ENCODE results near the gene GGACT. TPM values are rescaled to one million over a fixed set of nuclear protein-coding genes. Genes with fewer than 3 reads are reported as not detected.
"Not testable (repeated sequence)": the region's sequence is repeated elsewhere in the genome, so short reads cannot be mapped to it uniquely, and the experiment has no call there.

GGACT gene
- total RNA-seq (2014; rRNA removed; shearing (Covaris generic)), result 1.6 TPM in 1 of 2 replicates, not detected in the other

- DNase-seq (ENCODE audit: low read depth), result peak; percentile 34
Observed at GRCh38 chr13:100588331-100589177, at the start of gene GGACT. Gene GGACT, minus strand, starts transcription at chr13:100588789. Its CDS starts 56,198 bp downstream, at chr13:100532591.

GRCh38 chr13:100637796-100638195, 49.2 kb upstream of the GGACT start:
- no peak for DNase-seq (ENCODE audit: low read depth)

DNA sequence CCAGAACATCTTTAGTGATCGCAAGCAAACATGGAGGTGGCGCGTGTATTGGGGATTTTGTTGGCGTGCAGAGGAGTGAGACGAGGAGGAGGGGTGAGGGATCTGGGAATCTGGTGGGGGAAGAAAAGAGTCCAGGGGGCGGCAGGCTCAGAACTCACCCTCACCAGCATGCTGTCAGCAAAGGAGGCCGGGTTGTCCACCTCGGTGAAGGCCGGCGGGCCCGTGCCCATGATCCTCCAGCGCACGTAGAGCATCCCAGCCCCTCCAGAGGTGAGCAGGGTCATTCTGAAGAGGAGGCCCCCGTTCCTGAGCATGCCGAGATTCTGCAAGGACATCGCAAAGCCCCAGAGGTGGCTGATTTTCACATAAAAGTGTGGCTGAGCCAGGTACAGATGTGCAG, 48.8 kb upstream of the GGACT start:
- DNase-seq (ENCODE audit: low read depth), result no peak

- DNase-seq (ENCODE audit: low read depth), result no peak
Observed at GRCh38 chr13:100636441-100636840, 47.9 kb upstream of the GGACT start.

DNA sequence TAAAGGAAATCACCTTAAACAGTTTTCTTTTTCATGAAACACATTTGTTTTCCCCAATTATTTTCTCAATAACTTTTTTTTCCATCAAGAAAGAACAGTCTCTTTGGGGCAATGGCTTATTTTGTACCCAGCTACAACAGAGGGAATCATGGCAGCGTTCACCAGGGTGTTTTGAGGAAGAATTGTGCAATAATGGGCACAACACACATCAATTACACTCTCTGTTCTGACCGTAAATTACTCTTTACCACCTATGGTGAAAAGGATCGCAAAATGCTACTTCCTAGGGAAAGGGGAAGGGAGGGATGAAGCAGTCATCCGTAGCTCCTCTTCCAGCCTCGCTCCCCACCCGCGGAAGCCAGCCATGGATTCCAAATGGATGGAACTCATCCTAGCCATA, 47.4 kb upstream of the GGACT start:
- no peak for DNase-seq (ENCODE audit: low read depth)

- no peak for DNase-seq (ENCODE audit: low read depth)
Observed at GRCh38 chr13:100634696-100635095, 46.1 kb upstream of the GGACT start.

DNA sequence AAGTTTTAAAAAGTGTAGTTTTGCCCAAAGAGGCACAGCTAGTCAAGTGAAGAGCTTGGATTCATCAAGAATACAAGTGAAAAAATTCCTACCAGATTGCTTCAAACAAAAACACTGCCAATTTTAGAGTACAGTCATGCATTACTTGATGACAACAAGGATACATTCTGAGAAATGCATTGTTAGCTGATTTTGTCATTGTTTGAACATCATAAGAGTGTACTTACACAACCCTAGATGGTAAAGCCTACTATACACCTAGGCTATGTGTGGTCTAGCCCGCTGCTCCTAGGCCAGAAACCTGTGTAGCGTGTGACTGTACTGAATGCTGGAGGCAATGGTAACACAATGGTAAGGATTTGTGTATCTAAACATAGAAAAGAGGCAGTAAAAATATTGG, 44.9 kb upstream of the GGACT start:
- peak; percentile 69 for DNase-seq (ENCODE audit: low read depth)

DNA sequence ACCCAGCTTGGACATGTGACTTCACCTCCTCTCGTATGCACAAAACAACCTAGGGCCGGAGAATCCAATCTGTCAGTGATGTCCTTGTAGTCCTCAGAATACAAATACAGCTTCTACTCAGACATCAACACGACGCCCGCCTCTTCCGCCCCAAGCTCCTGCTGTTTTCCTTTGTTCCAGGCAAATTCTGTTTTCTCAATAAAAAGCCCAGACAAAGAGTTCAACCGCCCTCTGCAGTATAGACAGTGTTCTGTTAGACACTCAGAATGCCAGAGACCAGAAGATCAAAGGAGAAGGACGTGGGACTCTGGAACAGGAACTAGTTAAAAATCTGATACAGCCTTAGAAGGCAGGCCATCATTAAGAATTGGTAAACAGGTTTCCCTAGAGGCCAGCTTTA, 42.0 kb upstream of the GGACT start:
- DNase-seq (ENCODE audit: low read depth), result no peak

DNA sequence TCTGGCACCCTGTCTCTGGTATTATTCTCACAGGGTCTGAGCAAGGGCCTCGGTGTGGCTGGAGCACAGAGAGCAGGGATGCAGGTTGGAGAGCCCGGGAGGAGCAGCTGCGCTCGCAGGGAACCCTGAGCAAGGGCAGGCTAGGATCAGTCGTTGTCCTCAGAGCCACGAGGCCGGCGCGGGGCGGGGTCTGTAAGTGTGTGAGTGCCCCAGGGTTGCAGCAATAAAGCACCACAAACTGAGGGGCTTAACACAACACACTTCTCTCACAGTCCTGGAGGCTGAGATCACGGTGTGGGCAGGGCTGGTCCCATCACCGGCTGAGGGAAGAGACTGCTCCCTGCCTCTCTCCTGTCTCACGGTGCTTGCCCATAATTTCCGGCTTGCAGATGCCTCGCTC, 38.5 kb upstream of the GGACT start:
- no peak for DNase-seq (ENCODE audit: low read depth)

DNA sequence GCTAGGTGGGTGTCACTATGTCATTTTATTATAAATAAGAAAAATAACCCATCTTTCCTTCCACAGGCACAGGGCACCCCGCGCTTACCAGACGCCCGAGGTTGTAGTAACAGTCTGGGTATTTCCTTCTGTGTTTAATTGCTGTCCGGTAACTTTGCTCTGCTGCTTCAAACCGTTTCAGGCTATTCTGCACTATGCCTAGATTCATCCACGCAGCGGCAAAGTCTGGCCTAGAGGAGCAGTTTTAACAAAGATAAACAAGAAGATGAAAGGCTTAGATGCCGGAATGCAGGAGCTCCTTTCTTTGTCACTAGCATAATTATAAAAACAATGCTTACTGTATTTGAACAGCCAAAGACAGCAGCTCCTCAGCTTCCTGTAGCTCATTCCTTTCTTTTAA, 36.9 kb upstream of the GGACT start:
- DNase-seq (ENCODE audit: low read depth), result no peak

DNA sequence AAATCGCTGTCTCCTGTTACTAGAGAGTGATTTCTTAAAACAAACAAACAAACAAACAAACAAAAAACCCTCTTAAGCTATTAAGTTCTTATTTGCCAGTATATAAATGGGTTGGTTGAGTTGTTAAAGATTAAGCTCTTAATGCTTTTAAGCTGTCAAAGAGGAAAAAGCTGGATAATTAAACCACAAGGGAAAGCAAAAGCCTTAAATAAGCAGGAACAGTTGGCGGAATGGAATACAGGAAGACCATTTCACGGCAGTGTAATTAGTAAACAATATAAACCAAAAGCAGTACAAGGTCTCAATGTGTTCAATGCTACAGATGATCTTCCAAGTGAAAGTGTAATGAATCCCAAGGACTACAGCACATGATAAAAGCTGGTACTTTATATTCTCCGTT, 32.2 kb upstream of the GGACT start:
- DNase-seq (ENCODE audit: low read depth), result no peak

GRCh38 chr13:100619940-100620339, 31.4 kb upstream of the GGACT start:
- no peak for DNase-seq (ENCODE audit: low read depth)

DNA sequence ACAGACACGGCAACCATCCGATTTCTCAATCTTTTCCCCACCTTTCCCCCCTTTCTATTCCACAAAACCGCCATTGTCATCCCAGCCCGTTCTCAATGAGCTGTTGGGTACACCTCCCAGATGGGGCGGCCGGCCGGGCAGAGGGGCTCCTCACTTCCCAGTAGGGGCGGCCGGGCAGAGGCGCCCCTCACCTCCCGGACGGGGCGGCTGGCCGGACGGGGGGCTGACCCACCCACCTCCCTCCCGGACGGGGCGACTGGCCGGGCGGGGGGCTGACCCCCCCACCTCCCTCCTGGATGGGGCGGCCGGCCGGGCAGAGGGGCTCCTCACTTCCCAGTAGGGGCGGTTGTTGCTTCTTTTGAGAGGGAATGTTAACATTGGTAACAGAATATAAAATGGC, 30.3 kb upstream of the GGACT start:
- DNase-seq (ENCODE audit: low read depth), result not testable (repeated sequence)

DNA sequence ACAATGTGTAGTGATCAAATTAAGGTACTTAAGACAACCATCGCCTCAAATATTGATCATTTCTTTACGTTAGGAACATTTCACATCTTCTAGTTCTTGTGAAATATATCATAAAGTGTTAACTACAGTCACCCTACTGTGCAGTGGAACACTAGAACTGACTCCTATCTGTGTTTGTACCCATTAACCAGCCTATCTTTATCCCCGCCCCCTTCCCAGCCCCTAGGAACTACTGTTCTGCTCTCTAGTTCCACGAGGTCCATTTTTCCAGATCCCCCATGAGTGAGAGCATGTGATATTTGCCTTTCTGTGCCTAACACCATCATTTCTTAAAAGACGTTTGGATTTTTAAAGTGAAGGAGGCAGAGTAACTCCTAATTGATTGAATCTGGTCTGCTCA, 24.4 kb upstream of the GGACT start:
- DNase-seq (ENCODE audit: low read depth), result no peak

DNA sequence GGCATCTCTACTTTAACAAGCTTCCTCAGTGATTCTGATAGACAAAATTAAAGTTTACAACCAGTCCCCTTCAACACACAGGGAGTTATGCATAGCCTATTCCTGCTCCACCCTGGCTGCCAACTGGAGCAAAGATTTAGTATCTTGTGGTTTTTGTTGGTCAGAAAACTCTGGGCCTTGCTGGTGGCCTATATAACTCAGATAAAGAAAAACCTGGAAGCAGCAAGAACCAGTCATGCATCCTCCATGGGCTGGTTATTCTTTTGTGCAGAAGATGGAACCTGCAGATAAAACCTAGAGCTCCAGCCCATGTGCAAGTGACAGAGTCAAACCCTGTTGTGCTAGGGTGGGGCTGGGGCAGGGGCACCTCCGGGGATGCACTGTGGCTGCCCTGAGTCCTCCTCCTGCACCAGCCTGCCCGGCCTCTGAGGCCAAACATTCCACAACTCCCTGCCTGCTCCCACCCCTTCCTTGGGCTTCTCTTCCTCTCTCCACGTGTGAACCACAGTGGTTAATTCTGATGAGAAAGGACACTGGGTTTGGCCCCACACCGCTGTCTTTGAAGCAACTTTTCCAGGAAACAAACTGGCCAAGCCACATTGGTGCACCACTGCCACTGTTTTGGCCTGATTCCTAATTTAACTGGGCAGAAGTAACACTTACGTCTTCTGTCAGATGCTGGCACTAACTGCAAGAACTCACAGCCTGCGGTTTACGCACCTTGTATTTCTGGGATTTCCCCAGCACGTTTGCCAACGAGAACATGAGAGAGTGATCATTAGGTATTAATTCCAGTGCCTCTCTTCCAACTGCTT, 23.3 kb upstream of the GGACT start:
- peak; percentile 25 for DNase-seq (ENCODE audit: low read depth)

DNA sequence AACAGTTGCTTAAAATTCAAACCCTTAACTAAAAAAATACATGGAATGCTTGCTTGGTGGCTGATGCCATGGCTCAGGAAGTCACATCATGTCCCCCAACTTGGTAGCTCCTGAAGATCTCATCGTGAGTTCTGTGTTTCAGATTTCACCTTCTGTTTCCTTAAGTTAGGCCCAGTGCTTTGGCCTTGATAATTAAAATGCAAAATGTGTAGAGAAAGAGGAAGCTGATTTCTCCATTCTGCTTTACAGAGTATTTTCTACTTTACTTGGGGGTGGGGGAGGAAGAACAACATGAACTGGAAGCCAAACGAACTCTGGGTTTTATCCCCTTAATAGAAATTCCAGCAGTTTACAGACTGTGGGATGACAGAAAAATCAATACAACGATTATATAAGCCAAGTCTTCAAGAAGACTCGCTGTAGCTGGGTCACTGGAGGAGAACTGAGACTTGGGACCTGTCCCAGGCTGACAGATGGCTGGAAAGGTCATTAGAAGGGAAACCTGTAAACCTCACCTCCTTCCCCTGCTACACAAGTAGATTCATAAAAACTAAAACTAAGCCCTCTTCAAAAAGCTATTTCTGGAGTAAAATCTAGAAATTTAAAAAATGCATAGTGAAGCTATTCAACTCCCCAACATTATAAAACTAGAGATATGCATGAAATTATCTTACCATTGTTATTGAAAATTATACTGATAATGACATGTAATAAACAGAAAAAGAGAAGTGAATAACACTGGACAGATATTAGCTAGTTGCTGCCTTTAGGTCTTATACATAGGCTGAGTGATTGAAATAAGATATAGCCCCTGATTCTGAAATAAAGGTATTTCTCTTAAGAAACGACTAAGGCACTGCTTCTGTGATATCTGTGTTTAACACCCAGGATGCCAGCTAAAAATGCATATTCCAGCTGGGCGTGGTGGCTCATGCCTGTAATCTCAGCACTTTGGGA, 22.1 kb upstream of the GGACT start:
- no peak for DNase-seq (ENCODE audit: low read depth)

DNA sequence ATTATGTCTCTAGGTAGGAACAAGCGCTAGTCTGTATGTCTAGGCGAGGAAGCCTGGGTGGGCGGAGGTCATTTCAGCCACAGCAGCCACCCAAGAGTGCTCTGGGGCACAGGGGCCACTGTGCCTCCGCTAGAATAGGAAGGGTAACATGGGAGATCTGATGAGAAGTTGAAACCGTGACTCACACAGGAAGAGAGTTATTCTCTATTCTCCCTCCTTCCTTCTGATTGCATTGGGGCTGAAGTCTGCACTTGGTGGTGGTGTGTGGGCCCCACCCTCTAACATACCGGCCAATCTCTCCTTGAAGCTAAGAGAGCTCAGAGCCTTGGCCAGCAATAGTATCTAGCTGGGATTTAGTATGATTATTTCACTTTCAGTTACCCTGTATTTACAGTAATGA, 20.3 kb upstream of the GGACT start:
- no peak for DNase-seq (ENCODE audit: low read depth)

- DNase-seq (ENCODE audit: low read depth), result no peak
Observed at GRCh38 chr13:100608489-100608888, 19.9 kb upstream of the GGACT start.

DNA sequence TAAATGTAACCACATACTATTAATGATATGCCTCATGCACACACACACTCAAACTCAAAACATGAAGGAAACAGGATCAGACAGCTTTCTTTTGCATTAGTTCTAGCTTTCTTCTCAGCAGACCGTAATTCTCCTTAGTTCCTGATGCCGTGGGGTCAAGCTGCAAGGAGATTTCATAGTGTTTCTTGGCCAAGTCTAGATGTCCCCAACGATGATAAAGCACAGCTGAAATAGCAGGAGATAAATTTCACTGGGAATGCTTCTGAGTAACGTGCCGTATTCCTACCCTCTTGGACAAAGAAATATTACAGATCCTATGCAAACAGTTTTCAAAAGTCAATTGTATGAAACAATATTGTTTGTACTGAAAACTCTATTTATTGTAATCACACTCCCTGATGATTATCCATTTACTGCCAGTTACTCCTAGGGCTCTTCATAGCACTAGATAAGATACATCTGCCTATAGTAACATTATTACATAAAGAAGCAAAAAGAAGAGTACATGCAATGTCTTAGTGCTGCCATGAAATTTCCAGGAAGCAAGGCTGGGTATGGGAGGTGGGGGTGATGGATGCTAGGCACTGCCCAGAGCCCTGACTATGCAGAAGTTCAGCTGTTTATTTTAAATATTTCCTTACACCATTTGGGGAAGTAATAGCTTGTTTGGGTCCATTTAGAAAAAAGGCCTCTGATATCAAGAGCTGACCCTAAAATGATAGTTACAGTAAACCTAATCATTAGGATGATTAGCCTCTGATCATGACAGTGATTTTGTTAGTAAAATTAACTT, 16.5 kb upstream of the GGACT start:
- DNase-seq (ENCODE audit: low read depth), result no peak

DNA sequence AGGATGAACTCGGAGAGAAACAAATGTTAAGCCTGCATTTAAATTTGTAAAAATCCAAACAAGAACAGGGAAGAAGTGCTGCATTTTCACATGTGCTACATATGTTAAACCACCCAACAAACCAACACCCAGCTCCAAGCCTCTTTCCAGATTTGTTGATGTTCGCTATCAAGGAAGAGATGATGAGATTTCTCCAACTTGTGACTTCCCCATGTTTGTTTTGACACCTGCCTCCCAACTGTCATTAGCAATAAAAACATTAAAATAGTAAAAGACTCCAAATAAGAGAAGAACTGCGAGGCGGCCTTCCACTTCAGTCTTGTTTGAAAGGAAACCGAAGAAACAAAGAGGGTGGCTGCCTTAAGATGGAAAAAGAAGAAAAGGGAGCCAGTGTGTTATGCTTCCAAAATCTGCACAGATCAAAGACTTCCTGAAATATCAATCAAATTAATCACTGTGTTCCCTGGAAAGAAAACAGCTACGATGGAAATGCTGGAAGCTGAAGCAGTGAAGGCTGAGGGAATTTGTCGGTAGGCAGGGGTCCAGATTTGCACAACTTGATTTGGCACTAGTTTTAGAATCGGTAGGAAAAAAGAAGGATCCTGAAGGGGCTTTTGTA, 14.0 kb upstream of the GGACT start:
- no peak for DNase-seq (ENCODE audit: low read depth)

DNA sequence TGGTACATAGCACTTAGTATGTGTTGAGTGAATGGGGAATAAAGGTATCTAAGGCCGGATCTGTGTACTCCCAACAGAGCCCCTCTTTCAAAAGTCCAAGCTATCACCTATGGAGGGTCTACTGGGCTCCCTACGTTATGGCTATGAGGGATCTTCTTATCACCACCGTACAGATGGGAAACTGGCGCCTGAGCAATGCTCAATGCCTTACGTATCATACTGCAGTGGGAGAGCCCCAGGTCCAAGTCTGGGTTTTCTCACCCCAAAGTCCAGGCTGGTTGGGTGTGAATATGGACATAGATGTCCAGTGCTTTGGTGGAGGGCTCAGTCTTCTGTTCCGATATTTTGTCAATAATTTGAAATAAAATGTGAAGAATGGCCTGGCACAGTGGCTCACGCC, 13.1 kb upstream of the GGACT start:
- no peak for DNase-seq (ENCODE audit: low read depth)

Data from M059J (cell line).